MG63 (cell line): ENCODE measurements around the gene PTMA. TPM values are rescaled to one million over a fixed set of nuclear protein-coding genes. Genes with fewer than 3 reads are reported as not detected.

ENCODE experiments used
- DNase-seq: peaks from one replicate; pipeline ENCODE4 v3.0.0-alpha.2; 2020
- H3K27me3 ChIP-seq: fragments of 250-450 bp; sonication (Bioruptor Pico); 2 replicates; pipeline ENCODE4 v1.5.1; 2020; ENCODE audit warnings: mild to moderate bottlenecking, moderate library complexity
- H3K36me3 ChIP-seq: fragments of 250-450 bp; sonication (Bioruptor Pico); 2 replicates; pipeline ENCODE4 v1.5.1; 2020; ENCODE audit warnings: mild to moderate bottlenecking, moderate library complexity
- H3K4me3 ChIP-seq: fragments of 250-450 bp; sonication (Bioruptor Pico); 2 replicates; pipeline ENCODE4 v1.5.1; 2020; ENCODE audit warnings: mild to moderate bottlenecking, moderate library complexity
- H3K9me3 ChIP-seq: fragments of 250-450 bp; sonication (Bioruptor Pico); 2 replicates; pipeline ENCODE4 v1.5.1; 2020; ENCODE audit warnings: mild to moderate bottlenecking, moderate library complexity
- total RNA-seq: library from RNA; depleted of rRNA; stranded (reverse); fragments of >200 nt; shearing (Covaris generic); gene quantifications from 2 replicates; pipeline ENCODE4 v1.2.3, GENCODE V29; 2014; ENCODE audit warnings: low replicate concordance; rRNA removed

The PTMA gene
- total RNA-seq, 1 experiment from 2014 or later, result 1,533 TPM

DNA sequence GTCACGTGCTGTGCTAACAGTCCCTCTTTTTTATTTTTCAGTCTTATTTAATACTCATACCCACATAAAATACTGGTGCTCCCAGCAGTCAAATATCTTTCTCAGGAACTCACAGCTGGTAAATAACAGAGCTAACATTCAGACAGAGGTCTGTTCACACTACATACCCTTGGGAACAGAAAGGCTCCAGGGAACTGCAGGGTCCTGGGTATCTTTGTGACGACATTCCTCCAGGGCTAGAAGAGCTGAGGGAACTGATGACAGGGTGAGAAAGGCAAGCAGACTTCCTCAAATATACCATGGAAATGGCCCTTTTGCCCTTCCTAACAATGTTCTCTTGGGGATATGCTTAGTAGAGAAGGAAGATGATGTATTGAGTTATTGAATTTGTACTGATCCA is 53.4 kb downstream of the PTMA start:
- Histone ChIP-seq H3K27me3 (no peaks in the 10 kb centered on the region), H3K4me3 (no peak overlapping the region), H3K36me3 (no peaks in the 10 kb centered on the region), H3K9me3 (no peaks in the 10 kb centered on the region)
- DNase-seq, result no peak

Other genes with a start within 250 kb of the PTMA start
- gene NCL, start 244.0 kb upstream of the PTMA start, total RNA-seq, result 176 and 228 TPM in 2 replicates
- gene NMUR1, start 178.1 kb upstream of the PTMA start, total RNA-seq, result not detected in 2 replicates
- gene TEX44, start 115.7 kb upstream of the PTMA start, total RNA-seq, result not detected in 2 replicates
- gene PDE6D, start 72.8 kb downstream of the PTMA start, total RNA-seq, result 29.7 and 35.9 TPM in 2 replicates
- gene COPS7B, start 77.9 kb downstream of the PTMA start, total RNA-seq, result 40.6 and 56.4 TPM in 2 replicates
- gene NPPC, start 217.9 kb downstream of the PTMA start, total RNA-seq, result not detected in 2 replicates